Effector memory CD4-positive, alpha-beta T cell (primary cell): ENCODE data around the gene MYRF.

Source experiments
- DNase-seq, 3 donors: peaks; one replicate each; pipeline ENCODE4 v3.0.0-alpha.2; 2020
- H3K27ac ChIP-seq: 2 replicates; pipeline ENCODE4 v1.7.0; 2013; ENCODE audit warnings: mild to moderate bottlenecking, low read length, moderate library complexity; ENCODE audit not compliant: insufficient read depth, poor library complexity, severe bottlenecking
- H3K27me3 ChIP-seq: replicated peaks from 2 replicates; pipeline ENCODE4 v1.7.0; 2013; ENCODE audit warnings: mild to moderate bottlenecking, low read length; ENCODE audit not compliant: insufficient read depth, control insufficient read depth, poor library complexity, severe bottlenecking
- H3K36me3 ChIP-seq: 2 replicates; pipeline ENCODE4 v1.7.0; 2013; ENCODE audit warnings: mild to moderate bottlenecking, low read length, moderate library complexity; ENCODE audit not compliant: control insufficient read depth, insufficient read depth
- H3K4me1 ChIP-seq: 2 replicates; pipeline ENCODE4 v1.7.0; 2013; ENCODE audit warnings: low read length, mild to moderate bottlenecking; ENCODE audit not compliant: control insufficient read depth, insufficient read depth, poor library complexity, severe bottlenecking
- H3K4me3 ChIP-seq: 2 replicates; pipeline ENCODE4 v1.7.0; 2013; ENCODE audit warnings: low read length, low read depth, mild to moderate bottlenecking; ENCODE audit not compliant: insufficient read depth, poor library complexity, severe bottlenecking
- H3K9me3 ChIP-seq: 2 replicates; pipeline ENCODE4 v1.7.0; 2013; ENCODE audit warnings: mild to moderate bottlenecking, low read length, moderate library complexity; ENCODE audit not compliant: control insufficient read depth

The MYRF gene

DNA sequence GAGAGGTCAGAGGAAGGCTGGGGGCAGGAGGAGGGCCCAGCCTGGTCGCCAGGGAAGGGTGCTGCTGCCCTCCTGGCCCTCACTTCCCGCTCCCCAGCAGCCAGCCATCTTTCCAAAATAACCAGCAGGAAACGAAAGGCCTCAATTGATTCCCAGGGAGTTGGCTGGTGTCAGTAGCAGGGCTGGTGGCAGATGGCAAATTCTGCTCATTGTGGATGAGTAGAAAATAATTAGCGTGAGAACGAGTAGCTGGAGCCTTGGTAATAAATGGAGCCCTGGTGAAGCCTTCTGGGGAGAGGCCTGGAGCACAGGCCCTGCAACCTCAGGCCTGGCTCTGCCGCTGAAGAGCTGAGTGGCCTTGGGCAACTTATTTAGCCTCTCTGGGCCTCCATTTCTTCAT is 40.9 kb upstream of the MYRF start:
- Histone ChIP-seq H3K36me3 (no peaks in the 10 kb centered on the region), H3K9me3 (no peaks in the 10 kb centered on the region), H3K4me3 (no peak overlapping the region), H3K4me1 (no peaks in the 10 kb centered on the region), H3K27ac (no peak overlapping the region), H3K27me3 (no peaks in the 10 kb centered on the region)
- no peak for DNase-seq

- DNase-seq, result no peak
- Histone ChIP-seq H3K36me3 (no peaks in the 10 kb centered on the region), H3K27ac (no peak overlapping the region), H3K27me3 (no peaks in the 10 kb centered on the region), H3K4me3 (no peak overlapping the region), H3K9me3 (no peaks in the 10 kb centered on the region), H3K4me1 (no peaks in the 10 kb centered on the region)
These were observed 40.1 kb upstream of the MYRF start for GRCh38 chr11:61712314-61712713.

DNA sequence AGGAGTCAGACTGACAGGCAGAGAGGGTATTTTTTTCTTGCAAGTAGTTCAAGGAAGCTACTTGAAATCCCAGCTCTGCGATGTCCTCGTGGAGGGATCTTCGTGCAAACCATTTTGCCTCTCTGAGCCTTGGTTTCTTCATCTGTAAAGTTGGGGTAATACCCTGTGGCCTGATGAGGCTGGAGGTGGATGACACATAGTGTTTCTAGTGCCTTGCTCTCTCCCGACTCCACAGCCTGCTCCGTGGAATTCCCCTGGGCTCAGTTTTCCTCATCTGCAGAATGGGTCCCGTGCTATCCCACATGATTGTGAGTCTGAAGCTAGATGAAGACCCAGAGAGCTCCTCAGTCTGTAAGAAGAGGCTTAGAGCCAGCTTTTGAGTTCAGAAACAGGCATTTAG is 39.6 kb upstream of the MYRF start:
- Histone ChIP-seq H3K36me3 (no peaks in the 10 kb centered on the region), H3K27me3 (no peaks in the 10 kb centered on the region), H3K9me3 (no peaks in the 10 kb centered on the region), H3K4me1 (no peaks in the 10 kb centered on the region), H3K4me3 (no peak overlapping the region), H3K27ac (no peak overlapping the region)
- DNase-seq, result no peak

DNA sequence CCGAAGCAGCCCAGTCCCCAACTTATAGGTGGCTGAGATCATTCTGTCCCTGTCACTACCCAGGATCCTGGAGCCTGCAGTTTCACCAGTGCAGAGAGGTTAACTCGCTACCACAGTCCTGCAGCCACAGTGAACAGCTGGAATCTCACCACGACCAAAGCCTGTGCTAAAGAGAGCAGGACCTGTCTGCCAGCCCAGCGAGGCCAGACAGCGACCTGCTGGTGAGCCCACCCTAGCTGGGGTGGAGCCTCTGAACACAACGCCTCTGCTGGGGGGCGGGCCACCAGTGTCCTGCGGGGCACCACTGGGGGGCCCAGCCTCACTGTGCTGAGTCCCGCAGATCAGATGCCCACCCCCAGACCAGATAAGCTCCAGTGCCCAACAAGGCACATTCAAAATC is 39.0 kb upstream of the MYRF start:
- Histone ChIP-seq H3K4me3 (no peak overlapping the region), H3K27ac (no peak overlapping the region), H3K27me3 (no peaks in the 10 kb centered on the region), H3K9me3 (no peaks in the 10 kb centered on the region), H3K36me3 (no peaks in the 10 kb centered on the region), H3K4me1 (no peaks in the 10 kb centered on the region)
- no peak for DNase-seq

- Histone ChIP-seq H3K4me1 (no peaks in the 10 kb centered on the region), H3K4me3 (no peak overlapping the region), H3K27me3 (no peaks in the 10 kb centered on the region), H3K27ac (no peak overlapping the region), H3K36me3 (no peaks in the 10 kb centered on the region), H3K9me3 (no peaks in the 10 kb centered on the region)
- no peak for DNase-seq
These were observed 38.5 kb upstream of the MYRF start for GRCh38 chr11:61713906-61714305.

- no peak overlapping the region for H3K4me3 ChIP-seq
- H3K4me1 ChIP-seq, result no peaks in the 10 kb centered on the region
- H3K27me3 ChIP-seq, result no peaks in the 10 kb centered on the region
- H3K27ac ChIP-seq, result no peak overlapping the region
- DNase-seq, result no peak
- H3K36me3 ChIP-seq, result no peaks in the 10 kb centered on the region
- H3K9me3 ChIP-seq, result no peaks in the 10 kb centered on the region
These were observed 38.1 kb upstream of the MYRF start for GRCh38 chr11:61714316-61714715.

- no peaks in the 10 kb centered on the region for H3K27me3 ChIP-seq
- no peak for DNase-seq
- H3K9me3 ChIP-seq, result no peaks in the 10 kb centered on the region
- H3K4me1 ChIP-seq, result no peaks in the 10 kb centered on the region
- no peak overlapping the region for H3K27ac ChIP-seq
- no peak overlapping the region for H3K4me3 ChIP-seq
- H3K36me3 ChIP-seq, result no peaks in the 10 kb centered on the region
These were observed 37.5 kb upstream of the MYRF start for GRCh38 chr11:61714916-61715315.

GRCh38 chr11:61715867-61716266 is 36.6 kb upstream of the MYRF start:
- no peak for DNase-seq
- Histone ChIP-seq H3K27me3 (no peaks in the 10 kb centered on the region), H3K9me3 (no peaks in the 10 kb centered on the region), H3K36me3 (no peaks in the 10 kb centered on the region), H3K4me3 (no peak overlapping the region), H3K27ac (no peak overlapping the region), H3K4me1 (no peaks in the 10 kb centered on the region)

- Histone ChIP-seq H3K27me3 (no peaks in the 10 kb centered on the region), H3K4me3 (no peak overlapping the region), H3K9me3 (no peaks in the 10 kb centered on the region), H3K36me3 (no peaks in the 10 kb centered on the region), H3K4me1 (no peaks in the 10 kb centered on the region), H3K27ac (no peak overlapping the region)
- no peak for DNase-seq
These were observed 35.8 kb upstream of the MYRF start for GRCh38 chr11:61716478-61717285.

- DNase-seq, result no peak
- no peak overlapping the region for H3K27ac ChIP-seq
- no peaks in the 10 kb centered on the region for H3K27me3 ChIP-seq
- no peaks in the 10 kb centered on the region for H3K4me1 ChIP-seq
- H3K9me3 ChIP-seq, result no peaks in the 10 kb centered on the region
- no peaks in the 10 kb centered on the region for H3K36me3 ChIP-seq
- H3K4me3 ChIP-seq, result no peak overlapping the region
These were observed 35.0 kb upstream of the MYRF start for GRCh38 chr11:61717286-61718033.
